NCI-H187 treated with DMSO at 0.1 percent for 48 hours (cell line): ENCODE results near the gene MCCC1.
"Not testable (repeated sequence)": the region's sequence is repeated elsewhere in the genome, so short reads cannot be mapped to it uniquely, and the experiment has no call there.

Experiments
- DNase-seq: peaks from one replicate; lab custom pipeline; 2025; lab: John Stamatoyannopoulos, UW

The MCCC1 gene

GRCh38 chr3:183103950-183104349, 4.7 kb upstream of the MCCC1 start:
- DNase-seq: not testable (repeated sequence)

DNA sequence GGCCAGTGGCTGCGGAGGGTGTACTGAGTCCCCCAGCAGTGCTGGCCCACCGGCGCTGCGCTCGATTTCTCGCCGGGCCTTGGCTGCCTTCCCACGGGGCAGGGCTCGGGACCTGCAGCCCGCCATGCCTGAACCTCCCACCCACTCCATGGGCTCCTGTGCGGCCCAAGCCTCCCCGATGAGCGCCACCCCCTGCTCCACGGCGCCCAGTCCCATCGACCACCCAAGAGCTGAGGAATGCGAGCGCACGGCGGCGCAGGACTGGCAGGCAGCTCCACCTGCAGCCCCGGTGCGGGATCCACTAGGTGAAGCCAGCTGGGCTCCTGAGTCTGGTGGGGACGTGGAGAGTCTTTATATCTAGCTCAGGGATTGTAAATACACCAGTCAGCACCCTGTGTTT, 1.7 kb upstream of the MCCC1 start:
- not testable (repeated sequence) for DNase-seq

- no peak for DNase-seq
Observed at GRCh38 chr3:183100376-183100775, 1.1 kb upstream of the MCCC1 start.

DNA sequence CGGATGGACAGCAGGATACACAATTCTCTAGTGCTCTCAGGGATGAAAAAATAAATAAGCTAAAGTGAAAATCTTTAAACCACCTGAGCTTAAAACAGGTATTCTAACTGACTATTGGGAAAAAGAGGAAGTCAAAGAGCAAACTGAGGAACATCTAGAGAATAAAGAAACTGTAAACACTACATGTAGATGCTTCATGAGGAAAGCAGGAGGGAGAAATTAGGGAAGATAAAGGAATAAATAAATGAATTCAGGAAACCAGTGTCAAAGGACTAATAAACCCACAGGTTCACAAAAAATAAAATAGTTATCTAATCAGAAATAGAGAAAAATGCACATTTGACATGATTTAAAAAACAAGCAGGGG, 525 bp upstream of the MCCC1 start:
- DNase-seq: no peak

DNA sequence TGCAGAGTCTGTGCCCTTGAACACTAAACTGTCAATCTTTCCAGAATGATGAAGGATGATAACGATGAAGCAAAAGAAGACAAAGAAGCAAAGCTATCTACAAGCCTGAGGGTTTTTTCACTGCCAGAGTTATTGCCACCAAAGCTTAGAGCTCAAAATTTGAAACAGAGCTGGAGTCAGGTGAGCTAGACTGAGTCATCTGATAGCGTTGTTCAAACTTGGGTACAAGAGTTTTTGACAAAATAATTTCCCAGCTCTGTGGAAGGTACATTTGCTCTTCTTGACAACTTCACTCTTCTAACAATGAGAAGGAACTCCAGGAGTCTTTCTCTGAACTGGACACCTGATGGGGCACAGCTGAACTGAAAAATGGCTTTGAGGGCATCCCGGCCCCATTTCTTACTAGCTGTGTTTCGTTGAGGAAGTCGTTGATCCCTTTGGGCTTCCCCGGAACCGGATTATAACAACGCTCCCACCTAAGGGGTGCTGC, 715 bp downstream of the MCCC1 start:
- DNase-seq: no peak

GRCh38 chr3:183094711-183095110, 4.6 kb downstream of the MCCC1 start:
- no peak for DNase-seq

- DNase-seq: no peak
Observed at GRCh38 chr3:183092256-183092655, 7.0 kb downstream of the MCCC1 start.

GRCh38 chr3:183087184-183087583, 12.1 kb downstream of the MCCC1 start:
- no peak for DNase-seq

- DNase-seq: no peak
Observed at GRCh38 chr3:183085634-183086390, 13.5 kb downstream of the MCCC1 start.

GRCh38 chr3:183082355-183082915, 16.9 kb downstream of the MCCC1 start:
- no peak for DNase-seq

DNA sequence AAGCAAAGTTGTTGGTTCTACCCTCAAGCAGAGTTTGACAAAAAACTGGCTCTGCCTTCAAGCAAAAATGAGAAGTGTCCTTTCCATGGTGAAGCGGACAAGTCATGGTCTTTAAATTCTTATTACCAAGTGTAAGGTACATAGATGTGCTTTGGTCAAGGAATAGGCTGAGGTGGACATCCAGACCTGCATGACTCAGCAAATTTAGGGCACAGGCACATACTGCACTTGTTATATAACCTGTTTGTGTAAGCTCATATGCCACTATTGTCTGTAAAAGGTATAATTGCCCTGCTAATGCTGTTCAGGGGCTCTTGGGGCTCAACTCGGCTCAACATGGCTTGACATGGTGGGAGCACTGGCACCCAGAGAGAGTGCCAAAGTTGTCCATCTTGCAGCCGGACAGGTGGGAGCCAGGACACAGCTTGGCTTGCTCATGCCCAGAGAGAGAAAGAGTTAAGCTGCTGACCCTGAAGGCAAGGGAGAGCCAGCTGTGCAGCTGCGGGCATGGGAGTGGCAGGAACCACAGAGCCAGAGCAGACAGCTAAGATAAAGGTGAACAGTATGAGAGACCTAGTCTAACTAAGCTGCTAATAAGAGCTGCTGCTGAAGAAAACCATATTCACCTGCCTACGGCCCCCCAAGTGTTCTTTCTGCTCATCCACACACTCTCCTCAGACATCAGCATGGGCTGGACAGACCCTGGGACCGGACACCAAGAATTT, 17.7 kb downstream of the MCCC1 start:
- DNase-seq: no peak

GRCh38 chr3:183080628-183081027, 18.7 kb downstream of the MCCC1 start:
- DNase-seq: no peak

DNA sequence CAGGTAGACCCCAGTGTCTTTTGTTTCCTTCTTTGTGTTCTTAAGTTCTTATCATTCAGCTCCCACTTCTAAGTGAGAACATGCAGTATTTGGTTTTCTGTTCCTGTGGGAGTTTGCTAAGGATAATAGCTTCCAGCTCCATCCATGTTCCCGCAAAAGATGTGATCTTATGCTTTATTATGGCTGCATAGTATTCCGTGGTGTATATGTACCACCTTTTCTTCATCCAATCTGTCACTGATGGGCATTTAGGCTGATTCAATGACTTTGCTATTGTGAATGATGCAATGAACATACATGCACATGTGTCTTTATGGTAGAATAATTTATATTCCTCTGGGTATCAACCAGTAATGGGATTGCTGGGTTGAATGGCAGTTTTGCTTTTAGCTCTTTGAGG, 24.4 kb downstream of the MCCC1 start:
- no peak for DNase-seq

DNA sequence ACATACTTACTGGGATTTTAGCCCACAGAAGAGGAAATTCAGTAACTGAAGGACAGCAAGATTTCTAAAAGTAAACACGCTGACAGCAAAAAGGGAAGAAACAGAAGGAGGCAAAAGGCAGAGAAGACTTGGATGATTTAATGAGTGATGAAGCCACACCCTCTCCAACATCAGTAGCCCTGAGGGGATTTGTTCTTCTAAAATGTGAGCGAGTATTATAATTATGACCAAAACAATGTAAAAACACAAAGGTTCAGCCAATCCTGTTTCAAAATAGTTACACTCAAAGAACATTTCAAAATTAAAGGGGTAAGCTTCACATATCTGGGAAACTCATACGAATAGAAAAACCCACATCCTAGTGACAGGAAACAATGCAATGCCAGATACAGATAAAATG, 25.0 kb downstream of the MCCC1 start:
- DNase-seq: no peak

DNA sequence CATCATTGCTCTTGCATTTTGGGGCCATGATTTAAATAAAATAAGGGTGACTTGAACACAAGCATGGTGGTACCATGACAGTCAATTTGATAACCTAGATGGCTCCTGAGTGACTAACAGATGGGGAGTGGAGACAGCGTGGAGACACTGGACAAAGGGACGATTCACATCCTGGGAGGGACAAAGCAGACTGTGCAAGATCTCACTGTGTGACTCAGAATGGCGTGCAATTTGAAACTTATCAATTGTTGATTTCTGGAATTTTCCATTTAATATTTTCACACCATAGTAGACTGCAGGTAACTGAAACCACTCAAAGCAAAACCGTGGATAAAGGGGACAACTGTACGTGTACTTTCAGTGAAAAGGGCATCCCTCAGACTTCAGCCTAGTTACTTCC, 25.5 kb downstream of the MCCC1 start:
- no peak for DNase-seq

DNA sequence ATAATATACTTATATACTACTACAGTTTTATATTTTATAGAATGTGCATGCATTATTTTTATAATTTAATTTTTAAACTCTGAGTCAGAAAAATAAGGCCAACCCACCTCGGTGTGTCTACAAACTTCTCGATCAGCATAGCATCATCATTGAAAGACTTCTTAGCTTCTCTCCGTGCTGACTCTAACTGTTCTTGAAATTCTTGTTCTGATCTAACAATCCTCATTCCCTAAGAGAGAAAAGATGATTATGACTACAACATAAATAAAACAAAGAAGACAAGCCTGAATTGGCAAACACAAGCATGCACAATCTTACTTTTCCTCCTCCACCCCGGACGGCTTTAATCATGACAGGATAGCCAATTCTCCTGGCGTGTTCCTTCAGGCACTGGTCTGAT, 28.4 kb downstream of the MCCC1 start:
- no peak for DNase-seq

- DNase-seq: no peak
Observed at GRCh38 chr3:183069086-183069485, 30.2 kb downstream of the MCCC1 start.

- DNase-seq: not testable (repeated sequence)
Observed at GRCh38 chr3:183066891-183067290, 32.4 kb downstream of the MCCC1 start.

GRCh38 chr3:183064475-183064874, 34.8 kb downstream of the MCCC1 start:
- DNase-seq: no peak

DNA sequence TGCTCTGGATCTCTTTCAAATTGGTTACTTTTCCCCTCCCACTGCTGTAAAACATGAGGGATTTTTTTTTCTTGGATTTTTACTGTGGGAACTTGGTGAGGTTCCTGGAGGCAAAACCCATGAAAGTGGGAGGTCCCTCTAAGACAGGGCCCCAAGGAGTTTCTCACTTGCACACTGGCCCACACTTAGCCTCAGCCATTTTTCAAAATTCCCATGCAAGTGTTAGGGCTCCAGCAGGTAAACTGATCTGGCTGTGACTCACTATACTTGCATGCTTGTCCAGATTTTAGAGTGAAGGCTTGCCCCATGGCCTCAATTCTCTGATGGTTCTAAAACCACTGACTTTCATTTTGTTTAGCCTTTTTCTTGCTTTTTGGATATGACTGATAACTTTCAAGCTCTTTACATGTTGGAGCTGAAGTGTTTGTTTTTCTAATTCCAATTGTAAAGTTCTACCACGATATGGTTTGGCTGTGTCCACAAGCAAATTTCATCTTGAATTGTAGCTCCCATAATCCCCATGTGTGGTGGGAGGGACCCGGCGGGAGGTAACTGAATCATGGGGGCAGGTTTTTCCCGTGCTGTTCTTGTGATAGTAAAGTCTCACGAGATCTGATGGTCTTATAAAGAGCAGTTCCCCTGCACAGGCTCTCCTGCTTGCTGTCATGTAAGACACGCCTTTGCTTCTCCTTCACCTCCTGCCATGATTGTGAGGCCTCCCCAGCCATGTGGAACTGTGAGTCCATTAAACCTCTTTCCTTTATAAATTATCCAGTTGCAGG, 37.7 kb downstream of the MCCC1 start:
- no peak for DNase-seq

DNA sequence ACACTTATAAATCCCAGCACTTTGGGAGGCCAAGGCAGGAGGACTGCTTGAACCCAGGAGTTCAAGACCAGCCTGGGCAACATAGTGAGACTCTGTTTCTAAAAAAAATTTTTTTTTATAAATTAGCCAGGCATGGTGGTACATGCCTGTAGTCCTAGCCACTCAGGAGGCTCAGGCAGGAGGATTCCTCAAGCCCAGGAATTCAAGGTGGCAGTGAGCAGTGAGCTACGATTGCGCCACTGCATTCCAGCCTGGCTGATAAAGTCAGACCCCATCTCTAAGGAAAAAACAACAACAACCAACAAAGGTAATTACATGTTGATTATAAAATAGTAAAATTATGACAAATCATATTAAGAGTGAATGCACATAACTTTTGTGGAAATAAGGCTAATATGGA, 40.9 kb downstream of the MCCC1 start:
- DNase-seq: no peak

DNA sequence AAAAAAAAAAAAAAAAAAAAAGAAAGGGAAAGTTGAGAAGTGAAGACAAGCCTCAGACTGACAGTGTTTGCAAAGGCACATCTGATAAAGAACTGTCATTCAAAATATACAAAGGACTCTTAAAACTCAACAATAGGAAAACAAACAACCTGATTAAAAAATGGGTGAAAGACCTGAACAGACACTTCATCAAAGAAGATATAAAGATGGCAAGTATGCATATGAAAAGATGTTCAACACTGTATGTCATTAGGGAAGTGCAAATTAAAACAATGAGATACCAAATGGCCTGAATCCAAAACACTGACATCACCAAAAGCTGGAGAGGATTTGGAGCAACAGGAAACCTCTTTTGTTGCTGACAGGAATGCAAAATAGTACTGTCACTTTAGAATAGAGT, 48.6 kb downstream of the MCCC1 start:
- no peak for DNase-seq
